WTC11 (cell line): ENCODE results near the gene BRI3. TPM values are rescaled to one million over a fixed set of nuclear protein-coding genes. Genes with fewer than 3 reads are reported as not detected.

Source experiments
- ATAC-seq: fragments of 200-7000 bp; cut with Tn5 transposase; 2 replicates; pipeline ENCODE4 v1.10.0; 2021; ENCODE audit warnings: mild to moderate bottlenecking, moderate library complexity
- CTCF ChIA-PET: fragments of 300-600 bp; sonication (Branson Sonifier 250); formaldehyde crosslinking; loops from one replicate; lab custom pipeline; 2021; ENCODE audit warnings: antibody characterized with exemption; lab: Charles Lee
- POLR2A ChIA-PET: fragments of 350-600 bp; sonication (Branson Sonifier 250); formaldehyde crosslinking; loops from one replicate; lab custom pipeline; 2021; ENCODE audit warnings: antibody characterized with exemption; lab: Charles Lee
- DNase-seq: peaks from one replicate; pipeline ENCODE4 v3.0.0; 2021; ENCODE audit warnings: low spot score
- H3K27ac Mint-ChIP-seq: 2 replicates; pipeline ENCODE4 v1.8.0; 2021; ENCODE audit warnings: mixed read lengths
- H3K27me3 Mint-ChIP-seq: 2 replicates; pipeline ENCODE4 v1.8.0; 2021; ENCODE audit warnings: low read depth, mild to moderate bottlenecking, moderate library complexity, mixed read lengths
- H3K36me3 Mint-ChIP-seq: 2 replicates; pipeline ENCODE4 v1.8.0; 2021; ENCODE audit warnings: mixed read lengths
- H3K4me1 Mint-ChIP-seq: 2 replicates; pipeline ENCODE4 v1.8.0; 2022; ENCODE audit warnings: mixed read lengths
- H3K4me3 Mint-ChIP-seq: 2 replicates; pipeline ENCODE4 v1.8.0; 2021; ENCODE audit warnings: mild to moderate bottlenecking, moderate library complexity, mixed read lengths
- H3K9me3 Mint-ChIP-seq: 2 replicates; pipeline ENCODE4 v1.8.0; 2021; ENCODE audit warnings: mixed read lengths
- AR ChIP-seq: fragments of 250-450 bp; sonication (Bioruptor Pico); IDR thresholded peaks from 2 replicates; pipeline ENCODE4 v1.9.0; 2021; ENCODE audit warnings: mild to moderate bottlenecking
- ELF4 ChIP-seq: sonication (generic); formaldehyde crosslinking; IDR thresholded peaks from 2 replicates; pipeline ENCODE4 v1.8.1; 2022; ENCODE audit warnings: low read depth, mild to moderate bottlenecking, moderate library complexity, missing genetic modification reagents
- EMX1 ChIP-seq: fragments of 250-450 bp; sonication (Bioruptor Pico); IDR thresholded peaks from 2 replicates; pipeline ENCODE4 v1.8.0; 2021; ENCODE audit warnings: mild to moderate bottlenecking
- ESRRA ChIP-seq: sonication (generic); formaldehyde crosslinking; IDR thresholded peaks from 2 replicates; pipeline ENCODE4 v1.8.1; 2022; ENCODE audit warnings: mild to moderate bottlenecking, missing genetic modification reagents, borderline replicate concordance
- FOXK1 ChIP-seq: sonication (generic); formaldehyde crosslinking; IDR thresholded peaks from 2 replicates; pipeline ENCODE4 v1.8.0; 2022; ENCODE audit warnings: mild to moderate bottlenecking, moderate library complexity, missing genetic modification reagents
- FOXP1 ChIP-seq: sonication (generic); formaldehyde crosslinking; IDR thresholded peaks from 2 replicates; pipeline ENCODE4 v1.8.0; 2022; ENCODE audit warnings: missing genetic modification reagents, mild to moderate bottlenecking, moderate library complexity, borderline replicate concordance
- GRHL2 ChIP-seq: fragments of 250-450 bp; sonication (Bioruptor Pico); IDR thresholded peaks from 2 replicates; pipeline ENCODE4 v1.8.0; 2022; ENCODE audit warnings: mild to moderate bottlenecking, moderate library complexity; ENCODE audit not compliant: insufficient replicate concordance, severe bottlenecking
- HMGA2 ChIP-seq: fragments of 250-450 bp; sonication (Bioruptor Pico); IDR thresholded peaks from 2 replicates; pipeline ENCODE4 v1.4.0; 2021; ENCODE audit warnings: mild to moderate bottlenecking, moderate library complexity
- NFATC4 ChIP-seq: fragments of 250-450 bp; sonication (Bioruptor Pico); IDR thresholded peaks from 2 replicates; pipeline ENCODE4 v1.9.0; 2021; ENCODE audit warnings: mild to moderate bottlenecking
- NFE2L1 ChIP-seq: sonication (generic); formaldehyde crosslinking; IDR thresholded peaks from 2 replicates; pipeline ENCODE4 v1.8.1; 2023; ENCODE audit warnings: missing genetic modification reagents
- PRDM15 ChIP-seq: sonication (generic); formaldehyde crosslinking; IDR thresholded peaks from 2 replicates; pipeline ENCODE4 v1.8.0; 2022; ENCODE audit warnings: missing genetic modification reagents
- RELA ChIP-seq: sonication (generic); formaldehyde crosslinking; IDR thresholded peaks from 2 replicates; pipeline ENCODE4 v1.8.1; 2022; ENCODE audit warnings: missing genetic modification reagents, mild to moderate bottlenecking, borderline replicate concordance
- TEAD1 ChIP-seq: sonication (generic); formaldehyde crosslinking; IDR thresholded peaks from 2 replicates; pipeline ENCODE4 v1.8.0; 2022; ENCODE audit warnings: mild to moderate bottlenecking, missing genetic modification reagents
- USF1 ChIP-seq: sonication (generic); formaldehyde crosslinking; IDR thresholded peaks from 2 replicates; pipeline ENCODE4 v1.8.0; 2022; ENCODE audit warnings: mild to moderate bottlenecking, missing genetic modification reagents
- ZNF232 ChIP-seq: sonication (generic); formaldehyde crosslinking; IDR thresholded peaks from 2 replicates; pipeline ENCODE4 v1.8.0; 2022; ENCODE audit warnings: mild to moderate bottlenecking, missing genetic modification reagents
- ZNF317 ChIP-seq: sonication (generic); formaldehyde crosslinking; IDR thresholded peaks from 2 replicates; pipeline ENCODE4 v1.8.1; 2023; ENCODE audit warnings: low read depth, mild to moderate bottlenecking, moderate library complexity, missing genetic modification reagents, borderline replicate concordance
- ZNF532 ChIP-seq: fragments of 250-450 bp; sonication (Bioruptor Pico); IDR thresholded peaks from 2 replicates; pipeline ENCODE4 v1.9.0; 2021; ENCODE audit warnings: mild to moderate bottlenecking, borderline replicate concordance
- ZNF671 ChIP-seq: fragments of 250-450 bp; sonication (Bioruptor Pico); IDR thresholded peaks from 2 replicates; pipeline ENCODE4 v1.8.0; 2021; ENCODE audit warnings: mild to moderate bottlenecking
- total RNA-seq: library from RNA; stranded (reverse); gene quantifications from 3 replicates; pipeline ENCODE4 v1.2.3, GENCODE V29; 2021
- TF ChIP-seq, protein P1 (sequence below): sonication (generic); formaldehyde crosslinking; IDR thresholded peaks from 2 replicates; pipeline ENCODE4 v1.8.0; 2023; ENCODE audit warnings: mild to moderate bottlenecking, missing genetic modification reagents
- TF ChIP-seq, protein P2 (sequence below): fragments of 200-600 bp; IDR thresholded peaks from 2 replicates; pipeline ENCODE4 v1.8.0; 2022; ENCODE audit warnings: antibody characterized with exemption

Gene BRI3
- total RNA-seq, 1 experiment from 2014 or later = 112 TPM

DNA sequence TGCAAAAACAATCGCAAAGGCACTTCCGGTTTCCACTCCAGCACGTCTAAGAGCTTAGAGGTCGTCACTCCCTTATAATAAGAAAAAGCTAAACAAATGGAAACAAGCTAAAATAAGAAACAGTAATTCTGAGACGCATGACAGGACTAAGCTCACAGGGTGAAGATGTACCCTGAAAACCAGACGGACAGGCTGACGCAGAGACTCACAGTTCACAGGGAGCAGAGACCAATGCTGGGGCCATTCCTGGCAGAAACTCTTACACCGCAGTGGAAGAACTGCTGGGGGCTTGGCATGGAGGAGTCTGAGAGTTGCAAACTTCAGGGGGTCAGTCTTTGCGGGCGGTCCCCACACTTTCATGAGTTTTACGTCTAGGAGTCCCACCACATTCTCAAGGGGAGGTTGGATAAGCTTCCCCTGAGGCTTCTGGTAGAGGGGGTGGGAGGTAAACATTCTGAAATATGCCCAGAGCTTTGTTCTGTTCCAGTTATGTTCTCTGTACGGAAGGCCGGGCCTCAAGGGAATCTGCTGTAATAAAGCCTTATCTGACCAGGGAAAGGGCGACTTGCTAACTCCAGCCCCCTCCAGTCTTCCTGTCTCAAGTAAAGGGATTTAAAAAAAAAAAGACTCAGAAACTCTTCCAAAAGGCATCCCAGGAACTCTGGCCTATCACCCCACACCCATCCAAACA is 47.8 kb downstream of the BRI3 start (continued):
- TF ChIP-seq, protein P1, sequence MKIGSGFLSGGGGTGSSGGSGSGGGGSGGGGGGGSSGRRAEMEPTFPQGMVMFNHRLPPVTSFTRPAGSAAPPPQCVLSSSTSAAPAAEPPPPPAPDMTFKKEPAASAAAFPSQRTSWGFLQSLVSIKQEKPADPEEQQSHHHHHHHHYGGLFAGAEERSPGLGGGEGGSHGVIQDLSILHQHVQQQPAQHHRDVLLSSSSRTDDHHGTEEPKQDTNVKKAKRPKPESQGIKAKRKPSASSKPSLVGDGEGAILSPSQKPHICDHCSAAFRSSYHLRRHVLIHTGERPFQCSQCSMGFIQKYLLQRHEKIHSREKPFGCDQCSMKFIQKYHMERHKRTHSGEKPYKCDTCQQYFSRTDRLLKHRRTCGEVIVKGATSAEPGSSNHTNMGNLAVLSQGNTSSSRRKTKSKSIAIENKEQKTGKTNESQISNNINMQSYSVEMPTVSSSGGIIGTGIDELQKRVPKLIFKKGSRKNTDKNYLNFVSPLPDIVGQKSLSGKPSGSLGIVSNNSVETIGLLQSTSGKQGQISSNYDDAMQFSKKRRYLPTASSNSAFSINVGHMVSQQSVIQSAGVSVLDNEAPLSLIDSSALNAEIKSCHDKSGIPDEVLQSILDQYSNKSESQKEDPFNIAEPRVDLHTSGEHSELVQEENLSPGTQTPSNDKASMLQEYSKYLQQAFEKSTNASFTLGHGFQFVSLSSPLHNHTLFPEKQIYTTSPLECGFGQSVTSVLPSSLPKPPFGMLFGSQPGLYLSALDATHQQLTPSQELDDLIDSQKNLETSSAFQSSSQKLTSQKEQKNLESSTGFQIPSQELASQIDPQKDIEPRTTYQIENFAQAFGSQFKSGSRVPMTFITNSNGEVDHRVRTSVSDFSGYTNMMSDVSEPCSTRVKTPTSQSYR (CRISPR knock-in tag) = no peak
- TF ChIP-seq ZNF532 (CRISPR knock-in tag) (no peak), ZNF317 (CRISPR knock-in tag) (no peak), PRDM15 (CRISPR knock-in tag) (no peak), FOXP1 (CRISPR knock-in tag) (no peak), NFATC4 (CRISPR knock-in tag) (no peak), NFE2L1 (no peak), GRHL2 (CRISPR knock-in tag) (no peak), HMGA2 (no peak), FOXK1 (CRISPR knock-in tag) (no peak), TEAD1 (CRISPR knock-in tag) (no peak), ZNF232 (CRISPR knock-in tag) (no peak), USF1 (CRISPR knock-in tag) (no peak)

GRCh38 chr7:98329791-98330373 is 48.4 kb downstream of the BRI3 start:
- Mint-ChIP-seq H3K4me1 (peaks cover 10% of the 10 kb centered on the region), H3K36me3 (peaks cover 20% of the 10 kb centered on the region), H3K27me3 (no peaks in the 10 kb centered on the region), H3K9me3 (peaks cover 16% of the 10 kb centered on the region), H3K4me3 (no peak overlapping the region), H3K27ac (peak overlapping the region; percentile 28; the same call in 1 of the 2 replicates)
- ChIA-PET POLR2A (no interaction called here), CTCF (no interaction called here)
- DNase-seq (no peak), ATAC-seq (no peak)
- TF ChIP-seq ZNF671 (CRISPR knock-in tag) = no peak
- no peak for TF ChIP-seq RELA (CRISPR knock-in tag)
- no peak for TF ChIP-seq EMX1
- TF ChIP-seq ELF4 (CRISPR knock-in tag) = no peak
- TF ChIP-seq, protein P2, sequence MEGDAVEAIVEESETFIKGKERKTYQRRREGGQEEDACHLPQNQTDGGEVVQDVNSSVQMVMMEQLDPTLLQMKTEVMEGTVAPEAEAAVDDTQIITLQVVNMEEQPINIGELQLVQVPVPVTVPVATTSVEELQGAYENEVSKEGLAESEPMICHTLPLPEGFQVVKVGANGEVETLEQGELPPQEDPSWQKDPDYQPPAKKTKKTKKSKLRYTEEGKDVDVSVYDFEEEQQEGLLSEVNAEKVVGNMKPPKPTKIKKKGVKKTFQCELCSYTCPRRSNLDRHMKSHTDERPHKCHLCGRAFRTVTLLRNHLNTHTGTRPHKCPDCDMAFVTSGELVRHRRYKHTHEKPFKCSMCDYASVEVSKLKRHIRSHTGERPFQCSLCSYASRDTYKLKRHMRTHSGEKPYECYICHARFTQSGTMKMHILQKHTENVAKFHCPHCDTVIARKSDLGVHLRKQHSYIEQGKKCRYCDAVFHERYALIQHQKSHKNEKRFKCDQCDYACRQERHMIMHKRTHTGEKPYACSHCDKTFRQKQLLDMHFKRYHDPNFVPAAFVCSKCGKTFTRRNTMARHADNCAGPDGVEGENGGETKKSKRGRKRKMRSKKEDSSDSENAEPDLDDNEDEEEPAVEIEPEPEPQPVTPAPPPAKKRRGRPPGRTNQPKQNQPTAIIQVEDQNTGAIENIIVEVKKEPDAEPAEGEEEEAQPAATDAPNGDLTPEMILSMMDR = no peak
- TF ChIP-seq ESRRA (CRISPR knock-in tag) = no peak
- no peak for TF ChIP-seq AR (CRISPR knock-in tag)
